ENCODE measurements around the gene LTO1.

Gene LTO1

GRCh38 chr11:69662021-69662698, 13.0 kb downstream of the LTO1 start:
- no peak overlapping the region for H3K4me3 ChIP-seq (ENCODE audit: low read length)
- no peak for DNase-seq (ENCODE audit: low read depth)
- TF ChIP-seq CTCF (conservative IDR thresholded peaks at IDR 0.05; ENCODE audit: low read length) = peak; percentile 28

GRCh38 chr11:69661413-69661715, 13.8 kb downstream of the LTO1 start:
- no peak overlapping the region for H3K4me3 ChIP-seq (ENCODE audit: low read length)
- TF ChIP-seq CTCF (conservative IDR thresholded peaks at IDR 0.05; ENCODE audit: low read length) = no peak
- DNase-seq (ENCODE audit: low read depth) = no peak

GRCh38 chr11:69660001-69660500, 15.1 kb downstream of the LTO1 start:
- H3K4me3 ChIP-seq (ENCODE audit: low read length) = no peak overlapping the region
- TF ChIP-seq CTCF (conservative IDR thresholded peaks at IDR 0.05; ENCODE audit: low read length) = no peak
- no peak for DNase-seq (ENCODE audit: low read depth)

- H3K4me3 ChIP-seq (ENCODE audit: low read length) = no peak overlapping the region
- no peak for DNase-seq (ENCODE audit: low read depth)
- no peak for TF ChIP-seq CTCF (conservative IDR thresholded peaks at IDR 0.05; ENCODE audit: low read length)
These were observed 15.6 kb downstream of the LTO1 start for GRCh38 chr11:69659591-69659990.

GRCh38 chr11:69658626-69659450, 16.3 kb downstream of the LTO1 start:
- TF ChIP-seq CTCF (conservative IDR thresholded peaks at IDR 0.05; ENCODE audit: low read length) = no peak
- H3K4me3 ChIP-seq (ENCODE audit: low read length) = no peak overlapping the region
- DNase-seq (ENCODE audit: low read depth) = no peak

GRCh38 chr11:69657911-69658625, 17.1 kb downstream of the LTO1 start:
- H3K4me3 ChIP-seq (ENCODE audit: low read length) = no peak overlapping the region
- DNase-seq (ENCODE audit: low read depth) = peak; percentile 47
- TF ChIP-seq CTCF (conservative IDR thresholded peaks at IDR 0.05; ENCODE audit: low read length) = no peak

All from AG10803 (cell line).